Measurements from ENCODE around the gene CFAP77. TPM values are rescaled to one million over a fixed set of nuclear protein-coding genes. Genes with fewer than 3 reads are reported as not detected.

The CFAP77 gene
- total RNA-seq, 1 experiment from 2014 or later, result 0.11 TPM

DNA sequence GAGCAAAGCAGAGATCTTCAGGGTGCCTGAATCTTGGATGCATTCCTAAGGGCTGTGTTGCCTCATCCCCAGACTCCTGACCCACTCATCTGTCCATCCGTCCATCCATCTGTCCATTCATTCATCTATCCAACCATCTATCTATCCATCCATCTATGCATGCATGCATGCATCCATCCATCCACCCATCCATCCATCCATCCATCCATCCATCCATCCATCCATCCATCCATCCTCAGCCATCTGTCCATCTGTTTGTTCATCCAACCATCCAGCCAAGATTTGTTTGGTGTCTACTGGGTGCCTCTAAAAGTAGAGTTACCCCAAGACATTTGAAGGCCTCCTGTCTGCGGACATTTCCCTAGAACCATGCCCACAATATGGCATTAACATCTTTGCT lies 144.7 kb downstream of the CFAP77 start:
- no peaks in the 10 kb centered on the region for H3K27me3 ChIP-seq (ENCODE audit: low read length)

DNA sequence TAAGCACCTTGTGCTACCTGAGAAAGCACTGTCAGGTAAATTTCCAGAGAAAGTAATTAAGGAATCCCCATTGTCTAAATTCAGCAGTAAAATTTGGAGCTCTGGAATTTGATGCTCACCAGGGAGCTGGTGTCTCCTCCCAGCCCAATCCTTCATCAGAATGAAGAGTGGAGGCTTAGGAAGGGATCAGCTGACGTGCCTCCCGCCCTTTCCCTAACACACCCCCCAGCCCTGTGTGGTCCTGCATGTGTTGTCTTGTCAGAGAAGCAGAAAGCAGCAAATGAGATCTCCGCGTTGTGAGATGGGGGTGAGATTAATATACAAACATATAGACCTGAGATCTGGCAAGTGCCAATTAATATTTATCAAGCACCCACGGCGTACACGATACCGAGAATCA lies 145.5 kb downstream of the CFAP77 start:
- ATAC-seq, result no peak
- BruUV-seq (replicated peaks), result no TSS peak
- no peaks in the 10 kb centered on the region for H3K36me3 ChIP-seq (ENCODE audit: low read depth, low read length)
- no peak for TF ChIP-seq EZH2phosphoT487 (IDR thresholded peaks at IDR 0.05; ENCODE audit: borderline replicate concordance, low read length)
- TF ChIP-seq, protein P1, sequence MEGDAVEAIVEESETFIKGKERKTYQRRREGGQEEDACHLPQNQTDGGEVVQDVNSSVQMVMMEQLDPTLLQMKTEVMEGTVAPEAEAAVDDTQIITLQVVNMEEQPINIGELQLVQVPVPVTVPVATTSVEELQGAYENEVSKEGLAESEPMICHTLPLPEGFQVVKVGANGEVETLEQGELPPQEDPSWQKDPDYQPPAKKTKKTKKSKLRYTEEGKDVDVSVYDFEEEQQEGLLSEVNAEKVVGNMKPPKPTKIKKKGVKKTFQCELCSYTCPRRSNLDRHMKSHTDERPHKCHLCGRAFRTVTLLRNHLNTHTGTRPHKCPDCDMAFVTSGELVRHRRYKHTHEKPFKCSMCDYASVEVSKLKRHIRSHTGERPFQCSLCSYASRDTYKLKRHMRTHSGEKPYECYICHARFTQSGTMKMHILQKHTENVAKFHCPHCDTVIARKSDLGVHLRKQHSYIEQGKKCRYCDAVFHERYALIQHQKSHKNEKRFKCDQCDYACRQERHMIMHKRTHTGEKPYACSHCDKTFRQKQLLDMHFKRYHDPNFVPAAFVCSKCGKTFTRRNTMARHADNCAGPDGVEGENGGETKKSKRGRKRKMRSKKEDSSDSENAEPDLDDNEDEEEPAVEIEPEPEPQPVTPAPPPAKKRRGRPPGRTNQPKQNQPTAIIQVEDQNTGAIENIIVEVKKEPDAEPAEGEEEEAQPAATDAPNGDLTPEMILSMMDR (conservative IDR thresholded peaks at IDR 0.05; ENCODE audit: low read depth, low read length), result no peak
- no peaks in the 10 kb centered on the region for H3K4me1 ChIP-seq (ENCODE audit: insufficient read depth, low read length)
- no peaks in the 10 kb centered on the region for H4K20me1 ChIP-seq (ENCODE audit: low read length)
- ChIA-PET CTCF (no interaction called here), POLR2A (ENCODE audit: unreplicated experiment) (no interaction called here)
- H3K9me2 ChIP-seq (replicated peaks; ENCODE audit: low read length), result no peaks in the 10 kb centered on the region
- H3K4me3 ChIP-seq (ENCODE audit: low read length), result no peak overlapping the region
- DNase-seq, result no peak
- H3K4me2 ChIP-seq (ENCODE audit: low read length), result no peak overlapping the region
- H3K9ac ChIP-seq (ENCODE audit: low read length), result no peak overlapping the region
- H2AFZ ChIP-seq (ENCODE audit: low read length), result no peak overlapping the region
- intact Hi-C loops (cut with micrococcal nuclease), result no loop called here
- no peaks in the 10 kb centered on the region for H3F3A ChIP-seq (ENCODE audit: low read length, unreplicated experiment)
- H3K79me2 ChIP-seq (ENCODE audit: low read length), result no peaks in the 10 kb centered on the region
- no peak overlapping the region for H3K27ac ChIP-seq (ENCODE audit: low read length)
- H3K9me3 ChIP-seq (ENCODE audit: low read length), result no peaks in the 10 kb centered on the region
- H3K27me3 ChIP-seq (ENCODE audit: low read length), result no peaks in the 10 kb centered on the region

More for the DNA sequence above, 144.7 kb downstream of the CFAP77 start:
- ATAC-seq, result no peak
- ChIA-PET POLR2A (ENCODE audit: unreplicated experiment) (no interaction called here), CTCF (no interaction called here)
- H3K9me2 ChIP-seq (replicated peaks; ENCODE audit: low read length), result no peaks in the 10 kb centered on the region
- H3K9me3 ChIP-seq (ENCODE audit: low read length), result no peaks in the 10 kb centered on the region
- no peak overlapping the region for H3K4me2 ChIP-seq (ENCODE audit: low read length)
- TF ChIP-seq EZH2phosphoT487 (IDR thresholded peaks at IDR 0.05; ENCODE audit: borderline replicate concordance, low read length), result no peak
- TF ChIP-seq, protein P1 (conservative IDR thresholded peaks at IDR 0.05; ENCODE audit: low read depth, low read length), result no peak
- no peak for TF ChIP-seq EZH2 (IDR thresholded peaks at IDR 0.05; ENCODE audit: low read length, unreplicated experiment)
- BruUV-seq (replicated peaks), result no TSS peak
- no peaks in the 10 kb centered on the region for H3K79me2 ChIP-seq (ENCODE audit: low read length)
- no peak for DNase-seq
- no peak overlapping the region for H3K27ac ChIP-seq (ENCODE audit: low read length)
- H3K4me1 ChIP-seq (ENCODE audit: insufficient read depth, low read length), result no peaks in the 10 kb centered on the region
- H3K9ac ChIP-seq (ENCODE audit: low read length), result no peak overlapping the region
- no peak overlapping the region for H2AFZ ChIP-seq (ENCODE audit: low read length)
- intact Hi-C loops (cut with micrococcal nuclease), result no loop called here
- no peaks in the 10 kb centered on the region for H4K20me1 ChIP-seq (ENCODE audit: low read length)
- no peaks in the 10 kb centered on the region for H3K36me3 ChIP-seq (ENCODE audit: low read depth, low read length)
- no peak overlapping the region for H3K4me3 ChIP-seq (ENCODE audit: low read length)
- H3F3A ChIP-seq (ENCODE audit: low read length, unreplicated experiment), result no peaks in the 10 kb centered on the region

DNA sequence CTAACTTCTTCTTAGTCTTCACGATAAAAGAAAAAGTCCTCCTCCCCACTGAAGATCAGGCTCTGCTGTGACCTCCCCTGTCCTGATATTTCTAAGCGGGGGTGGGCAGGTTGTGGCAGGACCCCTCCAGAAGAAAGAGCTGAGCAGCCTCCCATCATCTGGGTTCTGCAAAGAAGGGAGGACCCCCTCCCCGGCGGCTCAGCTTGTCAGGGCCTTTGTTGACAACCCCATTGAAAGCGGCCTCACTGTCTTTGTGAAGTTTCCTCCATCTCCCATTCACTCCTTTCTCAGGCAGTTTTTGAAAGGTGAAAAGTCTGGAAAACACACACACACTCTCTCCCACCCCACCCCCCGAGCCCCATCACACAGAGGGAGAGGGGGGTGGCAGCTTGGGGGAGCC lies 146.2 kb downstream of the CFAP77 start:
- H3K4me1 ChIP-seq (ENCODE audit: insufficient read depth, low read length), result no peaks in the 10 kb centered on the region
- no peaks in the 10 kb centered on the region for H3K9me3 ChIP-seq (ENCODE audit: low read length)
- ChIA-PET CTCF (no interaction called here), POLR2A (ENCODE audit: unreplicated experiment) (no interaction called here)
- DNase-seq (no peak), ATAC-seq (no peak)
- no peaks in the 10 kb centered on the region for H3K27me3 ChIP-seq (ENCODE audit: low read length)
- intact Hi-C loops (cut with micrococcal nuclease), result no loop called here
- H3K9me2 ChIP-seq (replicated peaks; ENCODE audit: low read length), result no peaks in the 10 kb centered on the region
- no peak overlapping the region for H3K27ac ChIP-seq (ENCODE audit: low read length)
- H2AFZ ChIP-seq (ENCODE audit: low read length), result no peak overlapping the region
- TF ChIP-seq EZH2phosphoT487 (IDR thresholded peaks at IDR 0.05; ENCODE audit: borderline replicate concordance, low read length), result no peak
- no peak for TF ChIP-seq EZH2 (IDR thresholded peaks at IDR 0.05; ENCODE audit: low read length, unreplicated experiment)
- TF ChIP-seq, protein P1 (conservative IDR thresholded peaks at IDR 0.05; ENCODE audit: low read depth, low read length), result no peak
- no peak overlapping the region for H3K9ac ChIP-seq (ENCODE audit: low read length)
- no peaks in the 10 kb centered on the region for H3K36me3 ChIP-seq (ENCODE audit: low read depth, low read length)
- no peaks in the 10 kb centered on the region for H3K79me2 ChIP-seq (ENCODE audit: low read length)
- H3K4me3 ChIP-seq (ENCODE audit: low read length), result no peak overlapping the region
- H3K4me2 ChIP-seq (ENCODE audit: low read length), result no peak overlapping the region
- H4K20me1 ChIP-seq (ENCODE audit: low read length), result no peaks in the 10 kb centered on the region
- no peaks in the 10 kb centered on the region for H3F3A ChIP-seq (ENCODE audit: low read length, unreplicated experiment)
- BruUV-seq (replicated peaks), result no TSS peak

All from PC-3 (cell line).